Left colon (tissue), 2 donors: Measurements from ENCODE around the gene TWIST1. TPM values are rescaled to one million over a fixed set of nuclear protein-coding genes. Genes with fewer than 3 reads are reported as not detected.

Source experiments
- ATAC-seq: fragments of 200-7000 bp; cut with Tn5 transposase; one replicate; pipeline ENCODE4 v1.9.1; 2020; ENCODE audit warnings: mild to moderate bottlenecking, moderate library complexity
- DNase-seq, 2 donors: peaks; one replicate each; pipeline ENCODE4 v3.0.0-alpha.2; 2020
- intact Hi-C, 2 donors: fragments of 100-400 bp; cut with DNase I in 1 of 2; cut with micrococcal nuclease in 1 of 2; formaldehyde crosslinking; loops; one replicate each; pipeline versions ENCODE4 v1.11.2 to v1.14.0; 2022; cut with DNase I, micrococcal nuclease
- total RNA-seq, 2 donors: library from RNA; stranded (reverse); fragmentation: NEBNext Ultra II Directional; extraction: Animal tissue kit (Norgen Biotek cat#: 25700); gene quantifications; one replicate each; pipeline ENCODE4 v1.2.1, GENCODE V29; 2021
- donor health status: DM: no; HTN: no; CAD: no.
- donor health status: DM: yes; HTN: yes; CAD: no.

Gene TWIST1
- total RNA-seq, 2 donors from 2014 or later = 0.27 to 0.81 TPM

DNA sequence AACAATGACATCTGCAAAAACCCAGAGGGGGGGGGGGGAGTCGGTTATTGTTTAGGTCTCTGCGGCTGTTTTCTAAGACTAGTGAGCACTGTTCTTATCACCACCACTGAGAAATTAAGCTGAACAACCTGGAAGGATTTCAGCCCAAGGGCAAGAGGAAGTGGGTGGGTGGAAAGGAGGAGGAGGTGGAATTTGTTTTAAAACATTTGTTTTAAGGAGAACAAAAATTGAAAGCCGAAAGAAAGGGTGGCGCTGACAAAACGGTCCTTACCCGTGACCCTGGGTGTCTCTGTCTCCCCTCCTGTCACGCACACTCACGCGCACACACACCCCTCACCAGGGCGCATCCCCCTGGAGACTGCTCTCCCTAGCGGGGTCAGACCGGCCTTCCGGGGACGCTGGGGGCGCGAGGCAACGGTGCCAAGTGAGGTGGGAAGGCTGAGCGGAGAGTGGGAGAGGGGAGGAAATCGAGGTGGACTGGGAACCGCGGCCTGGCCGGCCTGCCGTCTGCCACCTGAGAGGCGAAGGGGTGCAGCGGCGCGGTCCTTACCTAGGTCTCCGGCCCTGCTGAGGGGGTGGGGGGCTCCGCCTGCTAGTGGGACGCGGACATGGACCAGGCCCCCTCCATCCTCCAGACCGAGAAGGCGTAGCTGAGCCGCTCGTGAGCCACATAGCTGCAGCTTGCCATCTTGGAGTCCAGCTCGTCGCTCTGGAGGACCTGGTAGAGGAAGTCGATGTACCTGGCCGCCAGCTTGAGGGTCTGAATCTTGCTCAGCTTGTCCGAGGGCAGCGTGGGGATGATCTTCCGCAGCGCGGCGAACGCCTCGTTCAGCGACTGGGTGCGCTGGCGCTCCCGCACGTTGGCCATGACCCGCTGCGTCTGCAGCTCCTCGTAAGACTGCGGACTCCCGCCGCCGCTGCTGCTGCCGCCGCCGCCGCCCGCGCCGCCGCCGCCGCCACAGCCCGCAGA, 1.0 kb downstream of the TWIST1 start:
- DNase-seq (no peak), ATAC-seq (no peak)
- intact Hi-C loops = no loop called here

DNA sequence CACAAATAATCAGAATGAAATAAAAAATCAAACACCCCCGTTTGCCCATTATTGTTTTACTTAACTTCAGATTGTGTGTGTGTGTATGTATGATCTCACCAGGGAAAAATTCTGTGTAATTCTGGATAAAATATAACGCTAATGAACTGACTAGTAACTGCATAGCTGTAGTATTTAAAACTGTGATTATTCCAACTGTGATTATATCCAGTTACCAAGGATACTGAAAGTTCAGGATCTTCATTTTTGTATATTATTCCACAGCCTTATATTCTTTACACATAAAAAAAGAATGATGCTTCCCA, 2.9 kb downstream of the TWIST1 start:
- no peak for ATAC-seq
- no peak for DNase-seq
- intact Hi-C loops = no loop called here

GRCh38 chr7:19113855-19114550, 3.4 kb downstream of the TWIST1 start:
- no peak for DNase-seq
- intact Hi-C loops = no loop called here
- ATAC-seq = no peak

GRCh38 chr7:19113002-19113350, 4.5 kb downstream of the TWIST1 start:
- DNase-seq (no peak), ATAC-seq (no peak)
- intact Hi-C loops = no loop called here

- no peak for DNase-seq
- ATAC-seq = no peak
- intact Hi-C loops = no loop called here
Measured at GRCh38 chr7:19112274-19113001, 5.0 kb downstream of the TWIST1 start.

DNA sequence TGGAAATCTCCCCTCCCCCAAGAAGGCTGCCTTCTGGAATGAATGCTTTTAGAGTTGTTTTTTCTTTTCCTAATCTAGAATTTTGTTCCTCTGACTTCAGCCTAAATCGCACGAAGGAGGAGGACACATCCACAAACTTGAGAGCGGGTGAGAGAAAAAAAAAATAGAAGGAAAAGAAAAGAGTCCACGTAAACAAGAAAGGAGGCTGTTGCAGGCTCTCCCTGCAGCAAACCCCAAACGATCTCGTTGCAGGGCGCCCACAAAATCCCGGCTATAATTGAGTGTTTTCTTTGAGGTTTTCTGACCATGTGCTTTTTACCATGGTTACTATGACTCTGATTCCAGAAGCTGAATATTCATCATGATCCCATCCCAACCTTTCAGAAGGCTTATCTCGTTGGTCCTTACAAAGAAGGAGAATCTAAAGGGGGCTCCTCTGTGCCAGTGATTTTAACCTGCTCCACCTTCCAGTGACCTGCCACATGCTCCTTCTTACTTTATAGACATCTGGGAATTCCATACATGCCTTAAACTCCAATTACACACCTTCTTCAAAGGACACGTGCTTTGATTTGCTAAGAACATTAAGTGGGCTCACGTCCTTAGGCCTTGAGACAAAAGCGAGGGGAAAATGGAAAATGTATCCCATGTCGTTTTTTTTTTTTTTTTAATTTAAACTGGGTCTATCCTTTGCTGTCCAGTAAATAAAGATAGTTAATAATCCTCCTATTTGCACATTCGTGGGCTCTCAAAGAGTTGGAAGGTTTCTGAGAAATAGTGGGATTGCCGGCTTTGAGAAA, 5.8 kb downstream of the TWIST1 start:
- ATAC-seq (no peak), DNase-seq (no peak)
- intact Hi-C loops = no loop called here

GRCh38 chr7:19110776-19111175, 6.7 kb downstream of the TWIST1 start:
- ATAC-seq (no peak), DNase-seq (no peak)
- intact Hi-C loops = no loop called here

DNA sequence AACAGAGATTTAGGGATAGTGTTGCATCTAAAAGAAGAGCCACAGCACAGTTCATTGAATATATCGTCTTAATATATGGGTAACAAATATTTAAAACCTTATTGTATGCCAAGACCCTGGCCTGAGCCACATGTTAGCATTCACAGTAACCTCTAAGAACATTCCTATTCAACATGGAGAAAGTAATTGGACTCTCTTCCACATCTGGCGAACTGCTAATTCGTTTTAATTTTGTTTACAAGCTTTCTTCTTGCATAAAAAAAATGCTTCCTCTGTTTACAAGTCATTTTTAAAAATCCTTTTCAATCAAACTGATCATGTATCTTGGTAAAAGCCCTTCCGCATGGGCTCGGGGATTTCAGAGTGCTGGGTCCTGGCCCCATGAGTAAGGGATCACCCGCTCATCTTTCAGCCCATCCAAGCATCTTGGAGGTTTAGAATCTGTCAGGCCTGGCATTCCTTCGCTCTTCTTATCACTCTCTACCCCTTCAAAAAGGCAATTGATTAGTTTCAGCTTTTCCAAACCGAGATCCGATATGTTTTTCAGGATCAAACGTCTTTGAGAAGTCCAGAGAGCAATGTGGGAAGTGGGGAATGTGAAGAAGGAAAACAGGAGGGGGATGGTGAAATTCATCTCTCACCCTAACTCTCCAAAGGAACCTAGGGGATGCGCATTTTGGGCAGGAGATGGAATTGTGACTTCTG, 7.3 kb downstream of the TWIST1 start:
- ATAC-seq (no peak), DNase-seq (no peak)
- intact Hi-C loops = no loop called here

DNA sequence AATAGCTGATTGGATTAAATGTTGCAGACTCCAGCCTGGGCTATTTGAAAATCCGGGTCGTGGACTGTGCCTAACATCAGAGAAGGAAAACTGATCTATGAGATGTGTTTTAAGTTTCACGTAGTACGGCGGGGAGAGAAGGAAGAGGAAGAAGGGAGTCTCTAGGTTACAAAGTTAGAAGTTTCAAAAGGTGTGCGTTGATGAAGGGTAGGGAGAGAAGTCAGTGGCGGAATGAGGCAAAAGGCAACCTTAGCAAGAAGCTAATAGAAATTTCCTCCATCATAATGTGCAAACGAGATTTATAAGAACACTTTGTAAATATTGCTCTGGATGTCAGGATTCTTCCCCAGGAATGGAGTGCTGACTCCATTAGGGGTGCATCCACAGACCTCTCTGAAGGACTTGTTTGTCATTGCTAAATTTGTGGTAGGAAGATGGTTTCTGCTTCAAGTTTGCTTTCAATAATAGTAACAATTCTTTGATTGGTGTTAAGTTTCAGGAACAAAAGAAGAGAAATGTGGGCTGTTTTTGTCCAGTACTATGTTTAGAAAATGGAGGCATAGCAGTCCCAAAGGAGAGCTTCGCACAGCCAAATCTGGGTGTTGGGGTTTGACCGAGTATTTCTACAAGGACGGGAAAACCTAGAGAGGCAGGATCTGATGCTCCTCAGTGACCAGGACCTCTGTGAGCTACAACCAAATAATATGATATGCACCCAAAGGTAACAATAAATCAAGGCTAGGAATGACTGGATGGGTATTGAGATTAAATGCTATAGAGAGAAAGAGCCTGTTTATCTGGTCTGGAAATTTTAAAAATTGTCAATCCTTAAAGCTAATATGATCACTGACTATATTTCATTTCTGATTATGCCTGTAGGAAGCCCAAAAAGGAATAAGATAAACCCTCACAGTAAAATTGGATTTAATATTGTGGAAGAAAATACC, 8.2 kb downstream of the TWIST1 start:
- intact Hi-C loops = no loop called here
- no peak for DNase-seq
- ATAC-seq = no peak

DNA sequence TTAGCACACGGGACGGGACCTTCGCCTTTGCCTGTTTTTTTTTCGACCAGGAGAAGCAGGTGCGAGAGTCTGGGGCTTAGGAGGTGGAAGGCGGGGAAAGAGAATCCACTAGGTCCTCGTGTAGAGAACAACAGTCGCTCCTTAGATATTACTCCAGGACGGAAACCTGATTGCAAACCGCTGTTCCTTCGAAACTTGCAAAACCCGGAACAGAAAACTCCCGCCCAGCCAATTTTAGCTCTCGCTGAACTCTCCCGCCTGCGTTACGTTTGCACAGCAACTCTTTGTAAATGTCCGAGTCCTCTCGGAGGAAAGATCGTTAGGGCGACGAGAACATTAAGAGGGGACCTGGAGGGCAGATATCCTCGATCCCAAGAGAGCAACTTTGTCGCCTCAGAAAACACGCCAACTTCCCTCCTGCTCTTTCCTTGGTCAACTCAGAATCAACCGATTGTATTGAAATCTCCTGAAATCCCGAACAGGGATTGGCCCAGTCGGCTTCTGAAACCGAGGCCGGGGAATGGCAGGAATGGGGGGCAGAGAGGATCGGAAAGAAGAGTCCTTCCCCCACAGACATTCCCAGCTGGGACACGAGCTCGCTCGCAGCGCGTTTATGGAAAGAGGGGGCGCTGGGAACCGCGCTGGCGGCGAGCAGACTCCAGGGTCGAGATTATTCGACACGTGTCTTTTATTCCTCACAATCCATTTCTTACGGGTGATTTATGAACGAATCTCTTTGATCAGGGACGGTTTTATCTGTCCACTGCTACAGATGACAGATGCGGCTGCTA, 9.9 kb downstream of the TWIST1 start:
- ATAC-seq = no peak
- intact Hi-C loops = no loop called here
- DNase-seq = no peak

DNA sequence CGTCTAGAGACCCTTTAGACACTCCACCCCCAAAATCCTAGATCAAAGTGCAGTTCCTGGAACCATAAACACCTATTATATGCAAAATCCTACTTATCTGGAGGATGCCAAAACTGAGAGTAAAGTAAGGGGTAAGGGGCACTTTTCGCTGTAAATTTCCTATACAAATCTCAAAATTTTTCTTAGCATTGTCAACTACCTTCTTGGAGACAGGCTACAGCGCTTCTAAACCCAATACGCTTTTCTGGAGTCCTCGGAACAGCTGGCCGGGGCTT, 10.4 kb downstream of the TWIST1 start:
- DNase-seq (no peak), ATAC-seq (no peak)
- intact Hi-C loops = no loop called here

- no peak for DNase-seq
- intact Hi-C loops = no loop called here
- no peak for ATAC-seq
Measured at GRCh38 chr7:19106241-19107080, 11.0 kb downstream of the TWIST1 start.

- intact Hi-C loops = no loop called here
- no peak for ATAC-seq
- no peak for DNase-seq
Measured at GRCh38 chr7:19105546-19105945, 11.9 kb downstream of the TWIST1 start.

DNA sequence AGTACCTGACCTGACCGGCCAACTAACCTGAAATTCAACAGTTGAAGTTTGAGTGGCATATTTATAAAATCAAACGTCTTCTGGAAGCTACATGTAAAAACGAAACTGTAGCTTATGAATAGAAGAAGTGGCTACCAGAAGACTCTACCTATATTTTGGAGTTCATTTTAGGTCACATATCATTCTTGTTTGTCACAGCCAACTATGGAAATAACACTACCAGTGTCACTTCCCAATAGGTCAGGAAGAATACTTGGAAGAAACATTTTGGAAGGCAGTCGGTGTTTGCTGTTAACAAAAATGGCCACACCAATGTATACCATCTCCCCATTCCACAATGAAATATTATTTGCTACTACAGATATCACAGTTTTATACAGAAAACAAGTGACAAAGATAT, 12.6 kb downstream of the TWIST1 start:
- ATAC-seq (no peak), DNase-seq (no peak)
- intact Hi-C loops = no loop called here

- intact Hi-C loops = no loop called here
- DNase-seq (no peak), ATAC-seq (no peak)
Measured at GRCh38 chr7:19102884-19103283, 14.6 kb downstream of the TWIST1 start.

DNA sequence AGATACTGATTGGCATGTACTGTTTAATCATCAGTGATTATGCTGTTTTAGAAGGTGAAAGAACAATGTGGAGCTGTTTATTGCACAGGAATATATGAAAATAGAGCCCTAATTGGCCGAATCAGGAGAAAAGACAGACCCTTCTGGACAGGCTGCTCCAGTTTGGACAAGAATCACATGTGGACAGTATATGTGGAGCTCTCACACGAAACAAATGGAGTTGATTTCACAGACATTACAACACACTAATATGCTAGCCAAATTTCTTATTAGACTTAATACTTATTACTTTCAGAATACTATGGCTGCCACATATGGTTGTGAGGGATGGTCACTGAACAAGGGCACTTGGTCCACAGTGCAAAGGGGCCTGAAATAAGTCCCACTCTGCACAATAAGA, 15.5 kb downstream of the TWIST1 start:
- intact Hi-C loops = no loop called here

More for the DNA sequence above, 15.5 kb downstream of the TWIST1 start:
- ATAC-seq (no peak), DNase-seq (no peak)
